GM21619 (cell line): ENCODE data around the gene SPOCK3.

Experiments used
- ATAC-seq: cut with Tn5 transposase; IDR thresholded peaks from one replicate; pipeline ENCODE4 v1.9.1; 2021; ENCODE audit not compliant: unreplicated experiment

SPOCK3 gene

DNA sequence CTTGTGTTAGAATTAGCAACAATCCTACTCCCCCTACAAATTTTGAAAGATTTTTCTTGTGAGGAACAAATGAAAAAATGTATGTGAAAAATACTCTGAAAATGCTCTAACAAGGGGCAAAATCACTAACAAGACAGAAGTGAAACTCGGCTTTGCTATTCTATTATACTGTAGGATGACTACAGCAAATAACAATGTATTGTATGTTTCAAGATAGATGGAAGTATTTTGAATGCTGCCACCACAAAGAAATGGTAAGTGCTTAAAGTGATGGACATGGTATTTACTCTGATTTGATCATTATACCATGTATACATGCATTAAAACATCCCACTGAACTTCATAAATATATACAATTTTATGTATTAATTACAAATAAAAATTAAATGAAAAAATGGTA lies 192.8 kb downstream of the SPOCK3 start:
- ATAC-seq = no peak

GRCh38 chr4:167035390-167035789 lies 198.9 kb downstream of the SPOCK3 start:
- ATAC-seq = no peak

GRCh38 chr4:167034983-167035382 lies 199.3 kb downstream of the SPOCK3 start:
- no peak for ATAC-seq

- no peak for ATAC-seq
Measured at GRCh38 chr4:167032871-167033270, 201.4 kb downstream of the SPOCK3 start.

DNA sequence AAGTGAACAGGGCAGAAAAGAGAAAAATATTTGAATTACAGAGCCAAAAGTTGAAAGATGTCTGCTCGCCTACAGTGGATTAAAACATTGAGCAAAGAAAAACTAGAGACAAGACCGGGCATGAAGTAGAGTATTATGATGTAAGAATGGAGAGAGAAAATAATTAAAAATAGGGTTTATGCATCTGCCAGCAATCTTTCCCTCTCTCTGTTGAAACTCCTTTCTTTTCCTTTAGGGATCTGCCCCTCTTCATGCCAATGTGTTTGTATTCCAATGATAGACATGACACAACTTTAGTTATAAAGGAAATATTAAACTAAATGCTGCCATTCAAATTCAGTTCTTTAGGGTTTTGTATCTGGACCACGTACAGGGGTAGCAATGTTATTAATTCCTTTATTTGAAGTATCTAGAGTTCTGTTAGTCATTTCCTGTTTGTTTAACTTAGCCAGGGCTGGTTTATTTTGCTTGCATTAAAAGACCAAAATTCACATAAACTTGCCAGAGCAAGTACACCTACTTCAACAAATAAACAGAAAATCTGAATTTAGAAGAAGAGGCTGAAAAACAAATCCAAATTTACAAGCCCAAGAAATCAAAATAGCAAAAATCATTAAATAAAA lies 202.6 kb downstream of the SPOCK3 start:
- no peak for ATAC-seq

- no peak for ATAC-seq
Measured at GRCh38 chr4:167028976-167029375, 205.3 kb downstream of the SPOCK3 start.

GRCh38 chr4:167025670-167026069 lies 208.6 kb downstream of the SPOCK3 start:
- ATAC-seq = no peak

GRCh38 chr4:167023364-167023925 lies 210.8 kb downstream of the SPOCK3 start:
- ATAC-seq = no peak

DNA sequence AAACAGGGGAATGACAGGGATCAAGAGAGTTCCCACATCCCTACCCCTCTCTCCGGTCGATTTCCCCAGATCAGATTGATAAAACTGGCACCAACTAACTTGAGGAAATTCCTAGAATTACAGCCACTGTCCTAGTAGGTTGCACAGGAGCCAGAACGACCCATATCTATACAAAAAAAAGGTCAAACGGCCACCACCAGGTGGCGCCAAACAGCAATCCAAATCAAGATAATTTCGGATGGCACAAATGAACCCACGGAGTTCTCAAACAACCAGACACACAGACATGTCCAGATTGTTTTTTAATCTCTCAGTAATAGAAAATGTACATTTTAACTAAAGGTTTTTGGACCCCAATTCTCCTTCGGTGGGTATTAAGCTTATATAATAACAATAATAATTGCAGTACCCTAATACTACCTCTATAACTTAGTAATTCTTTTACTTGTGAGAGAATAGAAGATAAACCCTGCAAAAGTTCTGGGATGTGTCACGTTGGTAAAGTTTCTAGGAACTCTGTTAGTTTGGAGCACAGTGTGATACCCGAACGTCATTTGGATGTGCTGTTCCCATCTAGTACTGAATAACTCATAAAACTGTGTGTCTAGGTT lies 212.6 kb downstream of the SPOCK3 start:
- peak; percentile 73 for ATAC-seq

- ATAC-seq = no peak
Measured at GRCh38 chr4:167020410-167020809, 213.9 kb downstream of the SPOCK3 start.

- ATAC-seq = no peak
Measured at GRCh38 chr4:167014944-167015343, 219.3 kb downstream of the SPOCK3 start.

DNA sequence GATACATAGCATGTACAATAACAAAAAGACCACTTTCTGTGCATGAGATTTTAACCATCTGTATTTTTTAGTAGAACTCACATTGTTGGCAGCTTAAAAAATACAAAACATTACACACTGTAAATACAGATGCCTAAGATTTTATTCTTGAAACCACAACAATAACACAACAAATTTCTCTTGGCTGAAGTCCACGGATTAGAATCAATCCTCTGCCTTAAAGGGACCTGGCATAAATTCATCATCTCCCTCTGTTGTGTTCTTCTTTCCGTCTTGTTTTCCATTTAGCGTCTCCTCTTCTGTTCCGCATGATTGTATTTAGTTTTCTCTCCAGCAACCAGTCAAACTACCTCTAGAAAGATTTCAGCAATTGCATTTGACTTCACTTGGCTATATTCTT lies 231.0 kb downstream of the SPOCK3 start:
- no peak for ATAC-seq

- ATAC-seq = no peak
Measured at GRCh38 chr4:167000141-167000852, 234.0 kb downstream of the SPOCK3 start.

DNA sequence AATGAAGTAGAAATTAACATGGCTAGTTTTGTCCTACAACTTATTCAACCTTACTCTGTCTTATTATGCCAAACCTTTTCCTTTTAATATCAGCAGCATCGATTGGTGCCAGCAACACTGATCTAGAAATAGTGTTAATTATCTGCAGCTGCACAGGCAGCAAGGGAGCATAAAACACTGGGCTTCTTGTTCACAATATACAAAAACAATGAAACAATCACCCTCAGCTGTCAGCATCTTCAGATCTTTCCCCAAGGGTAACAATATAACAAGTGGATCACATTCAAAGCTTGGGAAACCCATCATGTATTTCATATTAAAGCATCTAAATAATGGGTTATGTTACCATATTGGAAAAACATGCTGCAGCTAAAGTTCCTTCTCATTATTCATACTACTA lies 238.1 kb downstream of the SPOCK3 start:
- no peak for ATAC-seq

GRCh38 chr4:166994686-166995085 lies 239.6 kb downstream of the SPOCK3 start:
- ATAC-seq = no peak

- no peak for ATAC-seq
Measured at GRCh38 chr4:166991006-166991561, 243.2 kb downstream of the SPOCK3 start.

DNA sequence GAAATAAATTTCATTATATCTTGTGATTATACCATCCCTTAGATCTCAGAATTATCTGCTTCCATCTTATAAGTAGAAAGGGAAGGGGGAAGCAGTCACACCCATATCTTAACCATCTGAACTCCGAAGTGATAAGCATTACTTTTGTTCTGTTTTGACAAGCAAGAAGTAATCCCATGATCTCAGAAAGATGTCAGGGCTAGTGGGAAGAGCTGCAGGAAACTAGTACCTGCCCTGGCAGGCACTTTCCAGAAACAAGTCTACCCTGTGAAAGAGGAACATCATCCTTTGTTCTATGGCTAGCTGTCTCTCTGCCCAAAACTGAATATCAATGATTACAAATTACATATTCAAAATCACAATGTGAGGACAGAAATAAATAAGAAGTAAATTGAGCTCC lies 244.4 kb downstream of the SPOCK3 start:
- no peak for ATAC-seq

- no peak for ATAC-seq
Measured at GRCh38 chr4:166987026-166987425, 247.3 kb downstream of the SPOCK3 start.

GRCh38 chr4:166981847-166982246 lies 252.4 kb downstream of the SPOCK3 start:
- no peak for ATAC-seq

GRCh38 chr4:166980419-166980818 lies 253.9 kb downstream of the SPOCK3 start:
- no peak for ATAC-seq

GRCh38 chr4:166977596-166977995 lies 256.7 kb downstream of the SPOCK3 start:
- no peak for ATAC-seq

DNA sequence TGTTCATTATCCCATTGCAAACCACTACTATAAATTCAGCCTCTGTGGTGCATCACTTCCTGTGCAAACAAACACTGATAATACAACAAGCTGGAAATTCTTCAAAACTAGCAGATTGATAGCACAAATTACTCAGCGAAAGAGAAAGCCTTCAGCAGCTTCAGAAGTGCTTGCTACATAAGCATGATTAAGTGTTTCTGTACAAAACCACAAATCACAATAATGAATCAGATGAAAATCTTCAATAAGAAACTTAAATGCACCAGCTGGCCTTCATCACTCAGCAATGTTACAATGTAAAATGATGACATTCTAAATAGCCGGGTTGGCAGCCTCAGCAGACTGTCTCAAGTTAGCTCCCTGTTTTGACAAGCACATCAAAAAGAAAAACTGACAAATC lies 262.2 kb downstream of the SPOCK3 start:
- no peak for ATAC-seq
